Esophagus muscularis mucosa (tissue), 4 donors: Measurements from ENCODE around the gene OR2T1. TPM values are rescaled to one million over a fixed set of nuclear protein-coding genes. Genes with fewer than 3 reads are reported as not detected.

Source experiments
- DNase-seq: peaks from one replicate; pipeline ENCODE4 v3.0.0-alpha.2; 2017; ENCODE audit errors: extremely low spot score
- H3K27ac ChIP-seq, 4 donors: fragments of 200-600 bp; sonication (generic); replicated peaks in 1 of 4; 1 replicate in 3 of 4; 2 replicates in 1 of 4; pipeline ENCODE4 v1.5.1; 2016 to 2019; ENCODE audit warnings: mild to moderate bottlenecking in 1 of 4
- H3K27me3 ChIP-seq, 4 donors: fragments of 200-600 bp; sonication (generic); one replicate each; pipeline versions ENCODE4 v1.5.1 to v1.6.0; 2016 to 2019
- H3K36me3 ChIP-seq, 4 donors: fragments of 200-600 bp; sonication (generic); one replicate each; pipeline ENCODE4 v1.5.1; 2016 to 2019
- H3K4me1 ChIP-seq, 4 donors: fragments of 200-600 bp; sonication (generic); one replicate each; pipeline ENCODE4 v1.5.1; 2016 to 2019
- H3K4me3 ChIP-seq, 4 donors: fragments of 200-600 bp; sonication (generic); 1 replicate in 2 of 4; 2 replicates in 2 of 4; pipeline ENCODE4 v1.5.1; 2016 to 2019; ENCODE audit warnings: mild to moderate bottlenecking in 4 of 4, moderate library complexity in 1 of 4
- H3K9me3 ChIP-seq, 4 donors: fragments of 200-600 bp; sonication (generic); 1 replicate in 3 of 4; 2 replicates in 1 of 4; pipeline ENCODE4 v1.5.1; 2016 to 2019
- EP300 ChIP-seq: sonication (generic); formaldehyde crosslinking; IDR thresholded peaks from one replicate; pipeline ENCODE4 v1.6.1; 2017; ENCODE audit warnings: antibody characterized with exemption
- POLR2A ChIP-seq: fragments of 450-650 bp; IDR thresholded peaks from one replicate; pipeline ENCODE4 v1.6.1; 2017; ENCODE audit warnings: antibody characterized with exemption, moderate library complexity, mild to moderate bottlenecking, low read depth
- POLR2AphosphoS5 ChIP-seq, 2 donors: sonication (generic); formaldehyde crosslinking; IDR thresholded peaks; one replicate each; pipeline ENCODE4 v1.6.1; 2017; ENCODE audit warnings: antibody characterized with exemption in 2 of 2
- WGBS: methylation state at CpG from one replicate; pipeline ENCODE4 v1.1.5; 2018; 5-methylcytosine and 5-hydroxymethylcytosine counted together
- intact Hi-C: fragments of 100-400 bp; cut with DNase I; formaldehyde crosslinking; loops from one replicate; pipeline ENCODE4 v1.15.1; 2023
- total RNA-seq, 4 donors: library from RNA; depleted of rRNA; stranded (reverse); fragments of >200 nt; gene quantifications; one replicate each; pipeline versions ENCODE4 v1.1.0 to v1.2.1, GENCODE V29; 2016
- TF ChIP-seq, protein P1 (sequence below), 3 experiments: fragments of 200-600 bp in 2 of 3; fragments of 450-650 bp in 1 of 3; sonication (generic) in 2 of 3; IDR thresholded peaks; one replicate each; pipeline ENCODE4 v1.5.1; 2017 to 2019; ENCODE audit warnings: antibody characterized with exemption in 3 of 3, mild to moderate bottlenecking in 2 of 3, moderate library complexity in 1 of 3

Gene OR2T1
- total RNA-seq, 4 donors from 2014 or later, result not detected

DNA sequence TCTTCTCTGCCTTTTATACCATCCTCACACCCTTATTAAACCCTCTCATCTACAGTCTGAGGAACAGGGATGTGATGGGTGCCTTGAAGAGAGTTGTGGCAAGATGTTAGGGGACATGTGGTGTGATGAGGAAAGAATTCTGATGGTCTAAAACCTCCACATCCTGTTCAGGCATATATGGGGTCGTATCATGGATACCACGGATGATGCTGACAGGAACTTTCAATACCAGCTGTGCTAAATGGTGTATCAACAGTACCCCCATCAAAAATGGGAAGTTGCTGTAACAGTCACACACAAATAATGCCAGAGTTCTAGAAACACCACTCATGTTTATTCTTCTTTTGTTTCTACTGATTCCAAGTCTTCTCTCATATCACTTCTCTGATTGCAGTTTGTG is 14.4 kb upstream of the OR2T1 start:
- Histone ChIP-seq H3K9me3 (no peaks in the 10 kb centered on the region), H3K27ac (no peak overlapping the region), H3K27me3 (peaks cover 0 to 11% (median 0%) of the 10 kb centered on the region in 4 donors), H3K4me1 (no peaks in the 10 kb centered on the region), H3K4me3 (no peak overlapping the region), H3K36me3 (no peaks in the 10 kb centered on the region)
- intact Hi-C loops, result no loop called here
- TF ChIP-seq EP300, result no peak
- TF ChIP-seq POLR2AphosphoS5 (IDR thresholded peaks at IDR 0.05), result no peak
- TF ChIP-seq POLR2A, result no peak
- TF ChIP-seq, protein P1, sequence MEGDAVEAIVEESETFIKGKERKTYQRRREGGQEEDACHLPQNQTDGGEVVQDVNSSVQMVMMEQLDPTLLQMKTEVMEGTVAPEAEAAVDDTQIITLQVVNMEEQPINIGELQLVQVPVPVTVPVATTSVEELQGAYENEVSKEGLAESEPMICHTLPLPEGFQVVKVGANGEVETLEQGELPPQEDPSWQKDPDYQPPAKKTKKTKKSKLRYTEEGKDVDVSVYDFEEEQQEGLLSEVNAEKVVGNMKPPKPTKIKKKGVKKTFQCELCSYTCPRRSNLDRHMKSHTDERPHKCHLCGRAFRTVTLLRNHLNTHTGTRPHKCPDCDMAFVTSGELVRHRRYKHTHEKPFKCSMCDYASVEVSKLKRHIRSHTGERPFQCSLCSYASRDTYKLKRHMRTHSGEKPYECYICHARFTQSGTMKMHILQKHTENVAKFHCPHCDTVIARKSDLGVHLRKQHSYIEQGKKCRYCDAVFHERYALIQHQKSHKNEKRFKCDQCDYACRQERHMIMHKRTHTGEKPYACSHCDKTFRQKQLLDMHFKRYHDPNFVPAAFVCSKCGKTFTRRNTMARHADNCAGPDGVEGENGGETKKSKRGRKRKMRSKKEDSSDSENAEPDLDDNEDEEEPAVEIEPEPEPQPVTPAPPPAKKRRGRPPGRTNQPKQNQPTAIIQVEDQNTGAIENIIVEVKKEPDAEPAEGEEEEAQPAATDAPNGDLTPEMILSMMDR (IDR thresholded peaks at IDR 0.05), result no peak
- 65% methylated on average over 2 of the region's 2 CpGs for WGBS
- DNase-seq, result no peak

DNA sequence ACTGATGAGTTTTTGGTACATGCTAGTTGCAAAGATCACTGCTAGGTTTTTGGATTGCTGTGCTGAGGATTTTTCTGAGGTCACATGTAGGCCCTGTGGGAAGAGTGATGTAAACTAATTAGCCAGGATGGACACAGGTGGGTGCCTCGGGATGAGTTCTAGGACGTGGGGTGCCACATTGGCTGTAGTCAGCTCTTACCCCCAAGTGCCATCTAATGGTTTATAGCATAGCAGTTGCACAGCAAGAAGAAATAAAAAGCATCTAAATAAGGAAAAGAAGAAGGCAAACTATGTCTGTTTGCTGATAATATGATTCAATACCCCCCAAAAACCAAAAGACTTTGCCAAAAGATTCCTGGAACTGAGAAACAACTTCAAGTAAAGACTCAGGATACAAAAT is 9.8 kb upstream of the OR2T1 start:
- H3K27me3 ChIP-seq, result no peaks in the 10 kb centered on the region
- intact Hi-C loops, result no loop called here

DNA sequence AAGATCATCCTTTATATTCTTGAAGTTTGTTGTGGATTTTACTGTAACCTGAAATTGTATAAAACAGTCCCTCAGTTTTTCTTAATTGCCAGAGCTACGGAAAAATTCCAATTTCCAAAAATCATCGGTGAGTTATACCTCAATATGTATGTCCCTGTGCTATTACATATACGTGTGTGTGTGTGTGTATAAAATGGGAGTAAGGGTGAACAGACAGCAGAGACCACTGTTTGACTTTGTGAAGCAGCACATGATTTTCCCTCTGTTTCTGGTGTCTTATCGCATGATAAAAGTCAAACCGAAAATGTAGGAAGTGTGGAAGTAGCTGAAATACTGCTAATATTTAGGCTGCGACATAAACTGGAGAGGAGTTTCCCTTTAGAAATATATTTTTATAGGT is 1.2 kb downstream of the OR2T1 start:
- intact Hi-C loops, result no loop called here
- DNase-seq, result no peak

More for the DNA sequence above, 9.8 kb upstream of the OR2T1 start:
- H3K27ac ChIP-seq, result no peak overlapping the region
- H3K36me3 ChIP-seq, result no peaks in the 10 kb centered on the region
- H3K9me3 ChIP-seq, result no peaks in the 10 kb centered on the region
- DNase-seq, result no peak
- no peak overlapping the region for H3K4me3 ChIP-seq
- no peaks in the 10 kb centered on the region for H3K4me1 ChIP-seq
- TF ChIP-seq, protein P1 (IDR thresholded peaks at IDR 0.05), result no peak
- TF ChIP-seq POLR2A (no peak), POLR2AphosphoS5 (IDR thresholded peaks at IDR 0.05) (no peak), EP300 (no peak)
- 77% methylated on average over 2 of the region's 2 CpGs for WGBS

DNA sequence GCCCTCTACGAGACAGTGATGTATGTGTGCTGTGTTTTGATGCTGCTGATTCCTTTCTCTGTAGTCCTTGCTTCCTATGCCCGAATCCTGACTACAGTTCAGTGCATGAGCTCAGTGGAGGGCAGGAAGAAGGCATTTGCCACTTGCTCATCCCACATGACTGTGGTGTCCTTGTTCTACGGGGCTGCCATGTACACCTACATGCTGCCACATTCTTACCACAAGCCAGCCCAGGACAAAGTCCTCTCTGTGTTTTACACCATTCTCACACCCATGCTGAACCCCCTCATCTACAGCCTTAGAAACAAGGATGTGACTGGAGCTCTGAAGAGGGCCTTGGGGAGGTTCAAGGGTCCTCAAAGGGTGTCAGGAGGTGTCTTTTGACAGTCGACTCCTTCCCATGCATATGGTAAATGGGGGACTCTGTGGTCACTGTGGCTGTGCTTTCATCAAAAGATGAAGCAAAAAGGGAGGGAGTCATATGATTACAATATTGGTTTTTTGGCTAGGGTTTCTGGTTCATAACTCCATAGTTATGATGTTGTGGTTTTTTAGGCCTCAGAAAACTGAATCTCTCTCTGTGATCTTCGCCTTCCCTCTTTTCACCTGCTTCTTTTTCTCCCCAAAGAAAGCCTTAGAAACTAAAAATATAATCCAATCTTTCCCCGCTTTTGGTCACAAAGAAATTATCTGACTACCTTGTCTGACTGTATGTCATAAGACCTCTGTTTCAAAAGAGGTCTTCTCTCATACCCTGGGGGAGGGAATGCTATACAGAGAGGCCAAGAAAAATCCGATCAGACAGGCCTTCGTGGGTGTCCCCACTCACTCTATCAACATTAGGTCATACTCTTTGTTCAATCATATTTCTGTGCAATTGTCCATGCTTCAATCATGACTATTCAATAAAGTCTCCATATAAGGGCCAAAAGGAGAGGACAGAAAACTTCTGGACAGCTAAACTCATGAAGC is 4.2 kb downstream of the OR2T1 start:
- no peak overlapping the region for H3K27ac ChIP-seq
- H3K36me3 ChIP-seq, result no peaks in the 10 kb centered on the region
- no peak for TF ChIP-seq POLR2A
- TF ChIP-seq, protein P1 (IDR thresholded peaks at IDR 0.05), result no peak
- TF ChIP-seq EP300, result no peak
- no peak for TF ChIP-seq POLR2AphosphoS5 (IDR thresholded peaks at IDR 0.05)
- intact Hi-C loops, result no loop called here
- no peaks in the 10 kb centered on the region for H3K4me1 ChIP-seq
- H3K27me3 ChIP-seq, result no peaks in the 10 kb centered on the region
- no peak for DNase-seq
- H3K9me3 ChIP-seq, result peaks cover 0 to 4% (median 0%) of the 10 kb centered on the region in 4 donors
- 64% methylated on average over 8 of the region's 8 CpGs for WGBS
- H3K4me3 ChIP-seq, result no peak overlapping the region

More for the DNA sequence above, 1.2 kb downstream of the OR2T1 start:
- WGBS, result 85% methylated on average over 6 of the region's 6 CpGs
- Histone ChIP-seq H3K27ac (no peak overlapping the region), H3K27me3 (no peaks in the 10 kb centered on the region), H3K9me3 (no peaks in the 10 kb centered on the region), H3K36me3 (no peaks in the 10 kb centered on the region), H3K4me3 (no peak overlapping the region), H3K4me1 (no peaks in the 10 kb centered on the region)
- no peak for TF ChIP-seq EP300
- no peak for TF ChIP-seq POLR2A
- TF ChIP-seq, protein P1 (IDR thresholded peaks at IDR 0.05), result no peak
- no peak for TF ChIP-seq POLR2AphosphoS5 (IDR thresholded peaks at IDR 0.05)
